ENCODE results near the gene SEM1.
"Not testable (repeated sequence)": the region's sequence is repeated elsewhere in the genome, so short reads cannot be mapped to it uniquely, and the experiment has no call there.

The SEM1 gene

GRCh38 chr7:96709381-96710228 lies at the start of gene SEM1:
TSS of gene SEM1 (minus strand) at chr7:96709846. CDS start at chr7:96709763, 83 bp downstream.
- peak within 1 kb of the TSS; percentile 86 to 93 for H3K9ac ChIP-seq (ENCODE audit: low read length in 2 of 2)
- H3K36me3 ChIP-seq (ENCODE audit: control insufficient read depth in 2 of 2, insufficient read depth in 2 of 2, low read length in 2 of 2) = no peaks in the 10 kb centered on the region
- peaks cover 3% of the 10 kb centered on the region for H3K4me1 ChIP-seq (ENCODE audit: control insufficient read depth, insufficient read depth, low read length)
- peak within 1 kb of the TSS; percentile 91 for H3K4me3 ChIP-seq (ENCODE audit: low read length in 2 of 2)
- H3K9me3 ChIP-seq (ENCODE audit: control insufficient read depth in 2 of 2, low read length in 2 of 2) = no peaks in the 10 kb centered on the region
- peak within 1 kb of the TSS; percentile 82 for H3K27ac ChIP-seq (ENCODE audit: low read length)
- no peaks in the 10 kb centered on the region for H3K27me3 ChIP-seq (ENCODE audit: control insufficient read depth in 1 of 2, insufficient read depth in 2 of 2, low read length in 2 of 2)

GRCh38 chr7:96757880-96758279 lies 48.2 kb upstream of the SEM1 start:
- H3K4me1 ChIP-seq (ENCODE audit: control insufficient read depth, insufficient read depth, low read length); H3K27me3 ChIP-seq (ENCODE audit: control insufficient read depth in 1 of 2, insufficient read depth in 2 of 2, low read length in 2 of 2); H3K9me3 ChIP-seq (ENCODE audit: control insufficient read depth in 2 of 2, low read length in 2 of 2); H3K27ac ChIP-seq (ENCODE audit: low read length); H3K36me3 ChIP-seq (ENCODE audit: control insufficient read depth in 2 of 2, insufficient read depth in 2 of 2, low read length in 2 of 2); H3K9ac ChIP-seq (ENCODE audit: low read length in 2 of 2); H3K4me3 ChIP-seq (ENCODE audit: low read length in 2 of 2): not testable (repeated sequence)

DNA sequence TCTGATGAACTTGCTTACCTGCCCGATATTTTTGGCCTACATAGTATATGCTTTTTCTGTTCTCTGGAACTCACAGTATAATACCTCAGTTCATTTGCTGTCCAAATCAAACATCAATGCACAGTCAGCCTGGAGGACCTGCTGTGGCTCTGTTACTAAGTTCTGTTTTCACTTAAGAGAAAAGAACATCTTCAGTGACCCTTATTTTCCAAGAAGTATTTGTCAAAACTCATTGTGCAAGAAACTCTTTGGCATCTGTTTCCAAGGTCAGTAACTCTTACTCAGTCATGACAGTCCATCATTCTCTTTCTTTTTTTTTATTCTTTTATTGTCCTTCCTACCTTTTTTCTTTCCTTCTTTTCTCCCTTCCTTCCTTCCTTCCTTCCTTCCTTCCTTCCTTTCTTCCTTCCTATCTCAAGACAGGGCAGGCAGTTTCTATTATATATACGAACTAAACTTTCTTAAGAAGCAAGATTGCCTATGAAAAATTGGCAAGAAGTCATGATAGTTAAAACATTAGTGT lies 37.8 kb upstream of the SEM1 start:
- Histone ChIP-seq H3K9me3 (ENCODE audit: control insufficient read depth in 2 of 2, low read length in 2 of 2) (peaks cover 0 to 3% of the 10 kb centered on the region in 2 donors), H3K4me3 (ENCODE audit: low read length in 2 of 2) (no peak overlapping the region), H3K36me3 (ENCODE audit: control insufficient read depth in 2 of 2, insufficient read depth in 2 of 2, low read length in 2 of 2) (no peaks in the 10 kb centered on the region), H3K9ac (ENCODE audit: low read length in 2 of 2) (no peak overlapping the region), H3K4me1 (ENCODE audit: control insufficient read depth, insufficient read depth, low read length) (no peaks in the 10 kb centered on the region), H3K27ac (ENCODE audit: low read length) (no peak overlapping the region), H3K27me3 (ENCODE audit: control insufficient read depth in 1 of 2, insufficient read depth in 2 of 2, low read length in 2 of 2) (no peaks in the 10 kb centered on the region)

GRCh38 chr7:96740130-96740529 lies 30.5 kb upstream of the SEM1 start:
- H3K4me1 ChIP-seq (ENCODE audit: control insufficient read depth, insufficient read depth, low read length) = no peaks in the 10 kb centered on the region
- H3K27me3 ChIP-seq (ENCODE audit: control insufficient read depth in 1 of 2, insufficient read depth in 2 of 2, low read length in 2 of 2) = peaks cover 0 to 4% of the 10 kb centered on the region in 2 donors
- no peak overlapping the region for H3K27ac ChIP-seq (ENCODE audit: low read length)
- no peaks in the 10 kb centered on the region for H3K36me3 ChIP-seq (ENCODE audit: control insufficient read depth in 2 of 2, insufficient read depth in 2 of 2, low read length in 2 of 2)
- no peak overlapping the region for H3K4me3 ChIP-seq (ENCODE audit: low read length in 2 of 2)
- H3K9me3 ChIP-seq (ENCODE audit: control insufficient read depth in 2 of 2, low read length in 2 of 2) = no peaks in the 10 kb centered on the region
- no peak overlapping the region for H3K9ac ChIP-seq (ENCODE audit: low read length in 2 of 2)

GRCh38 chr7:96739609-96740008 lies 30.0 kb upstream of the SEM1 start:
- no peak overlapping the region for H3K4me3 ChIP-seq (ENCODE audit: low read length in 2 of 2)
- H3K27me3 ChIP-seq (ENCODE audit: control insufficient read depth in 1 of 2, insufficient read depth in 2 of 2, low read length in 2 of 2) = peaks cover 0 to 4% of the 10 kb centered on the region in 2 donors
- no peak overlapping the region for H3K27ac ChIP-seq (ENCODE audit: low read length)
- H3K36me3 ChIP-seq (ENCODE audit: control insufficient read depth in 2 of 2, insufficient read depth in 2 of 2, low read length in 2 of 2) = no peaks in the 10 kb centered on the region
- no peaks in the 10 kb centered on the region for H3K9me3 ChIP-seq (ENCODE audit: control insufficient read depth in 2 of 2, low read length in 2 of 2)
- no peaks in the 10 kb centered on the region for H3K4me1 ChIP-seq (ENCODE audit: control insufficient read depth, insufficient read depth, low read length)
- H3K9ac ChIP-seq (ENCODE audit: low read length in 2 of 2) = no peak overlapping the region

DNA sequence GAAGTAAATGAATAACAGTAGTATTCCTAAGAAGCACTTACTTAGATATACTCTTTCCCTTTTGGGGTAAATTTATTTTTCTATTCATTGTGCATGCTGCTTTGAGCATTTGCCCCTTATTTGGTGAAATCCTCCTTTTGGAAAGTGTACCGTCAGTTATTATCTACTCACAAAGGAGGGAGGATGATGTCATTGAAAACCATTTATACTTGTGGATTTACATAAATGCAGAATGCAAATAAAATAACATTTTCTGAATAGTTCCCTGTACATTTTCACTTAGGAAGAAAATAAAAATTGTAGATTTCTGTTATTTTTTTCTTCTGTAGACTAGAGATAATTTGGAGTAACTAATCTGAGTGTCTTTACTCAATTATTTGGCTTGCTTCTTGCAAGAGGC lies 29.5 kb upstream of the SEM1 start:
- Histone ChIP-seq H3K9ac (ENCODE audit: low read length in 2 of 2) (no peak overlapping the region), H3K36me3 (ENCODE audit: control insufficient read depth in 2 of 2, insufficient read depth in 2 of 2, low read length in 2 of 2) (no peaks in the 10 kb centered on the region), H3K27ac (ENCODE audit: low read length) (no peak overlapping the region), H3K4me1 (ENCODE audit: control insufficient read depth, insufficient read depth, low read length) (no peaks in the 10 kb centered on the region), H3K9me3 (ENCODE audit: control insufficient read depth in 2 of 2, low read length in 2 of 2) (no peaks in the 10 kb centered on the region), H3K27me3 (ENCODE audit: control insufficient read depth in 1 of 2, insufficient read depth in 2 of 2, low read length in 2 of 2) (peaks cover 0 to 4% of the 10 kb centered on the region in 2 donors), H3K4me3 (ENCODE audit: low read length in 2 of 2) (no peak overlapping the region)

GRCh38 chr7:96738705-96739104 lies 29.1 kb upstream of the SEM1 start:
- Histone ChIP-seq H3K4me3 (ENCODE audit: low read length in 2 of 2) (no peak overlapping the region), H3K9me3 (ENCODE audit: control insufficient read depth in 2 of 2, low read length in 2 of 2) (no peaks in the 10 kb centered on the region), H3K27ac (ENCODE audit: low read length) (no peak overlapping the region), H3K27me3 (ENCODE audit: control insufficient read depth in 1 of 2, insufficient read depth in 2 of 2, low read length in 2 of 2) (peaks cover 0 to 4% of the 10 kb centered on the region in 2 donors), H3K36me3 (ENCODE audit: control insufficient read depth in 2 of 2, insufficient read depth in 2 of 2, low read length in 2 of 2) (no peaks in the 10 kb centered on the region), H3K4me1 (ENCODE audit: control insufficient read depth, insufficient read depth, low read length) (no peaks in the 10 kb centered on the region), H3K9ac (ENCODE audit: low read length in 2 of 2) (no peak overlapping the region)

GRCh38 chr7:96737545-96738050 lies 28.0 kb upstream of the SEM1 start:
- H3K9me3 ChIP-seq (ENCODE audit: control insufficient read depth in 2 of 2, low read length in 2 of 2) = no peaks in the 10 kb centered on the region
- H3K27me3 ChIP-seq (ENCODE audit: control insufficient read depth in 1 of 2, insufficient read depth in 2 of 2, low read length in 2 of 2) = peaks cover 0 to 4% of the 10 kb centered on the region in 2 donors
- no peak overlapping the region for H3K27ac ChIP-seq (ENCODE audit: low read length)
- H3K9ac ChIP-seq (ENCODE audit: low read length in 2 of 2) = no peak overlapping the region
- no peaks in the 10 kb centered on the region for H3K4me1 ChIP-seq (ENCODE audit: control insufficient read depth, insufficient read depth, low read length)
- no peaks in the 10 kb centered on the region for H3K36me3 ChIP-seq (ENCODE audit: control insufficient read depth in 2 of 2, insufficient read depth in 2 of 2, low read length in 2 of 2)
- no peak overlapping the region for H3K4me3 ChIP-seq (ENCODE audit: low read length in 2 of 2)

GRCh38 chr7:96734343-96734742 lies 24.7 kb upstream of the SEM1 start:
- Histone ChIP-seq H3K27ac (ENCODE audit: low read length) (no peak overlapping the region), H3K36me3 (ENCODE audit: control insufficient read depth in 2 of 2, insufficient read depth in 2 of 2, low read length in 2 of 2) (no peaks in the 10 kb centered on the region), H3K4me1 (ENCODE audit: control insufficient read depth, insufficient read depth, low read length) (no peaks in the 10 kb centered on the region), H3K9me3 (ENCODE audit: control insufficient read depth in 2 of 2, low read length in 2 of 2) (no peaks in the 10 kb centered on the region), H3K9ac (ENCODE audit: low read length in 2 of 2) (no peak overlapping the region), H3K27me3 (ENCODE audit: control insufficient read depth in 1 of 2, insufficient read depth in 2 of 2, low read length in 2 of 2) (peaks cover 0 to 4% of the 10 kb centered on the region in 2 donors), H3K4me3 (ENCODE audit: low read length in 2 of 2) (no peak overlapping the region)

DNA sequence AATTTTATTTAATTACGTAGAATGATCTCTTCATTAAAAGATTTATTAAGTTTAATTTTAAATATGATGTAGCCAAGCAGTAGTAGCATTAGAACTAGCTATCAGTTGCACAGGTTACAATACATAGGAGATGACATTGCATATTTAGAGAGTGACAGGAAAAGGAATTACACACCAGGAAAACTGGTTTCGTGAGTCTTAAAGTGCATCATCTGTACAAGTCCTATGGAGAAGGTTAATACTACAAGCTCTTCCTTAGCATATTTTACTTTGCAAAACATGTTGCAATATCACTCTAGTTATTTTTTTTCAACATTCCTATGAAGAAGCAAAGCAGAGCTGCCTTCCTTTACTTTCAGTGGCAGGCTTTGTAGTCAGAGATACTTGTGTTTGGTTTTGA lies 20.2 kb upstream of the SEM1 start:
- H3K4me3 ChIP-seq (ENCODE audit: low read length in 2 of 2) = no peak overlapping the region
- no peak overlapping the region for H3K27ac ChIP-seq (ENCODE audit: low read length)
- H3K9me3 ChIP-seq (ENCODE audit: control insufficient read depth in 2 of 2, low read length in 2 of 2) = no peaks in the 10 kb centered on the region
- no peaks in the 10 kb centered on the region for H3K4me1 ChIP-seq (ENCODE audit: control insufficient read depth, insufficient read depth, low read length)
- H3K36me3 ChIP-seq (ENCODE audit: control insufficient read depth in 2 of 2, insufficient read depth in 2 of 2, low read length in 2 of 2) = no peaks in the 10 kb centered on the region
- H3K9ac ChIP-seq (ENCODE audit: low read length in 2 of 2) = no peak overlapping the region
- H3K27me3 ChIP-seq (ENCODE audit: control insufficient read depth in 1 of 2, insufficient read depth in 2 of 2, low read length in 2 of 2) = no peaks in the 10 kb centered on the region

GRCh38 chr7:96728139-96728538 lies 18.5 kb upstream of the SEM1 start:
- Histone ChIP-seq H3K9ac (ENCODE audit: low read length in 2 of 2) (no peak overlapping the region), H3K4me1 (ENCODE audit: control insufficient read depth, insufficient read depth, low read length) (no peaks in the 10 kb centered on the region), H3K36me3 (ENCODE audit: control insufficient read depth in 2 of 2, insufficient read depth in 2 of 2, low read length in 2 of 2) (no peaks in the 10 kb centered on the region), H3K27me3 (ENCODE audit: control insufficient read depth in 1 of 2, insufficient read depth in 2 of 2, low read length in 2 of 2) (no peaks in the 10 kb centered on the region), H3K27ac (ENCODE audit: low read length) (no peak overlapping the region), H3K4me3 (ENCODE audit: low read length in 2 of 2) (no peak overlapping the region), H3K9me3 (ENCODE audit: control insufficient read depth in 2 of 2, low read length in 2 of 2) (no peaks in the 10 kb centered on the region)

Measured in stomach smooth muscle (tissue), 2 donors.